HG02610 (cell line): ENCODE measurements around the gene TMEM225B.
"Not testable (repeated sequence)": the region's sequence is repeated elsewhere in the genome, so short reads cannot be mapped to it uniquely, and the experiment has no call there.

Experiments
- ATAC-seq: cut with Tn5 transposase; IDR thresholded peaks from one replicate; pipeline ENCODE4 v1.9.1; 2021; ENCODE audit warnings: mild to moderate bottlenecking, moderate library complexity; ENCODE audit not compliant: unreplicated experiment

The TMEM225B gene

GRCh38 chr7:99653754-99654153 lies 55.7 kb downstream of the TMEM225B start:
- no peak for ATAC-seq

GRCh38 chr7:99654626-99655025 lies 56.6 kb downstream of the TMEM225B start:
- ATAC-seq, result not testable (repeated sequence)

DNA sequence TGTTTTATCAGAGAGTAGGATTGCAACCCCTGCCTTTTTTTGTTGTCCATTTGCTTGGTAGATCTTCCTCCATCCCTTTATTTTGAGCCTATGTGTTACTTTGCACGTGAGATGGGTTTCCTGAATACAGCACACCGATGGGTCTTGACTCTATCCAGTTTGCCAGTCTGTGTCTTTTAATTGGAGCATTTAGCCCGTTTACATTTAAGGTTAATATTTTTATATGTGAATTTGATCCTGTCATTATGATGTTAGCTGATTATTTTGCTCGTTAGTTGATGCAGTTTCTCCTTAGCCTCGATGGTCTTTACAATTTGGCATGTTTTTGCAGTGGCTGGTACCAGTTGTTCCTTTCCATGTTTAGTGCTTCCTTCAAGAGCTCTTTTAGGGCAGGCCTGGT lies 59.8 kb downstream of the TMEM225B start:
- ATAC-seq, result not testable (repeated sequence)
